GM12872 (cell line): ENCODE data around the gene ACKR2.

Source experiments
- CTCF ChIP-seq: IDR thresholded peaks from 3 replicates; pipeline ENCODE4 v1.5.1; 2011; ENCODE audit warnings: low read depth, mild to moderate bottlenecking, low read length, moderate library complexity; ENCODE audit not compliant: insufficient read depth

ACKR2 gene

GRCh38 chr3:42872718-42873117 is 63.5 kb downstream of the ACKR2 start:
- TF ChIP-seq CTCF, result no peak

- TF ChIP-seq CTCF, result no peak
These were observed 64.2 kb downstream of the ACKR2 start for GRCh38 chr3:42873221-42873982.

GRCh38 chr3:42874749-42875148 is 65.5 kb downstream of the ACKR2 start:
- no peak for TF ChIP-seq CTCF

GRCh38 chr3:42875325-42876151 is 66.3 kb downstream of the ACKR2 start, which contains the start of gene CYP8B1:
TSS of gene CYP8B1 (minus strand) at chr3:42875879. CDS start at chr3:42875816, 63 bp downstream.
- no peak for TF ChIP-seq CTCF

GRCh38 chr3:42876401-42876800 is 67.2 kb downstream of the ACKR2 start:
- TF ChIP-seq CTCF, result no peak

GRCh38 chr3:42876940-42877720 is 67.9 kb downstream of the ACKR2 start:
- TF ChIP-seq CTCF, result no peak

GRCh38 chr3:42877881-42878280 is 68.6 kb downstream of the ACKR2 start:
- no peak for TF ChIP-seq CTCF
